CD1c-positive myeloid dendritic cell (primary cell): ENCODE results near the gene RLN3.
"Not testable (repeated sequence)": the region's sequence is repeated elsewhere in the genome, so short reads cannot be mapped to it uniquely, and the experiment has no call there.

Source experiments
- DNase-seq: peaks from one replicate; pipeline ENCODE4 v3.0.0-alpha.2; 2016; ENCODE audit errors: extremely low spot score

Gene RLN3

DNA sequence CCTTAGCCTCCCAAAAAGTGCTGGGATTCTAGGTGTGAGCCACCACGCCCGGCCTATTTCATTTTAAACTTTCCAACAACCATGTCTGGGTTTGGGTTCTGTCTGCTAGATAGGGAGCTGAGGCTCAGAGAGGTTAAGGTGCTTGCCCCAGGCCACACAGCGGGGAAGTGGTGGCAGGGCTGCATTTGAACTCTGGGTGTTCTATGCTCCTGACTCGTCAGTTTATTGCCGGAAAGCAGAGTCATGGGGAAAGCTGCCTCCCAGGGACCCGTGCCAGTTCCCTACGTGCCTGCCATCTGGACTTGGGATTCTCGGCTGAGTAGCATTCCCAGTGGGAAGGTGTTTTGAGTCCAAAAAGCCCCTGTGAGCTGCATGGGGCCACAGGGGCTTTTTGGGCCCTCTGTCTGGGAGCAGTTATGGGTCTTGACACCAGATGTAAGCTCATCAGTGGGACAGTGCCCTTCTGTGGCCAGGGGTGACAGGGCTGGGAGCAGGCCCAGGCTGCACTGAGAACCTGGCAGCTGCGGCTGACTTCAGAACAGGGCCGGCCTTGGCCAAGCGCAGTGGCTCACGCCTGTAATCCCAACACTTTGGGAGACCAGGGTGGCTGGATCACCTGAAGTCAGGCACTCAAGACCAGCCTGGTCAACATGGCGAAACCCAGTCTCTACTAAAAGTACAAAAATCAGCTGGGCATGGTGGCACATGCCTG is 32.8 kb upstream of the RLN3 start:
- DNase-seq = no peak

GRCh38 chr19:13995878-13996765 is 31.8 kb upstream of the RLN3 start:
- no peak for DNase-seq

- DNase-seq = no peak
These were observed 30.9 kb upstream of the RLN3 start for GRCh38 chr19:13996928-13997630.

- DNase-seq = no peak
These were observed 30.4 kb upstream of the RLN3 start for GRCh38 chr19:13997631-13997962.

DNA sequence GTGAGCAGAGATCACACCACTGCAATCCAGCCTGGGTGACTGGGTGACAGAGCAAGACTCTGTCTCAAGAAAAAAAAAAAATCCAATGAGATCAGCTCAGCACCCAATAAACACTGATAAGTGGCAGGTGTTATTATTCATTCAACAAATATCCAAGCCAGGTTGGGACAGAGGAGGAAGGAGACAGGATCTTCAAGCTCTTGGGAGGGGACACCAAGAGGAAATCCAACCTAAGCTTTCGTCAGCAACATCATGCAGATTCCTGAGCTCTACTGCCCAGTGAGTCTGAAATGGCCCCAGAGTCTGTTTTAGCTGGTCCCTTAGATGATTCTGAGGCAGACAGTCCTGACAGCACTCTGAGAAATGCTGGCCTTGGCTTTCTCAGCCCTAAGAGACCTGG is 29.5 kb upstream of the RLN3 start:
- no peak for DNase-seq

DNA sequence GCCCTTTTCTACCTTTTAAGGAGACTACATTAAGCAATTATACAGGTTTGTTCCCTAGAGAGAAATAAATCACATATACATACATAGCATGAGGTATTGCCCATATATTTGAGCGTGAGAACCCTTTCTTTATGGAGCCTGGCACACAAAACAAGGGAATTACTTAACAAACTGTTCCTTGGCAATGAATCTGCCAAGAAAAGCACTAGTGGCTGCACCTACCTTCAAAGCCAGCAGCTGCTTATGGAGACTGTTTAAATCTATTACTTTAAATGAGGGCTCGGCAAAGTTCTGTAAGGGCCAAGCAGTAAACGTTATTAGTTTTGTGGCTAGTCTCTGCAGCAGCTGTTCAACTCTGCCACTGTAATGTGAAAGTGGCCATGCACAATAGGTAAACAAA is 28.9 kb upstream of the RLN3 start:
- no peak for DNase-seq

DNA sequence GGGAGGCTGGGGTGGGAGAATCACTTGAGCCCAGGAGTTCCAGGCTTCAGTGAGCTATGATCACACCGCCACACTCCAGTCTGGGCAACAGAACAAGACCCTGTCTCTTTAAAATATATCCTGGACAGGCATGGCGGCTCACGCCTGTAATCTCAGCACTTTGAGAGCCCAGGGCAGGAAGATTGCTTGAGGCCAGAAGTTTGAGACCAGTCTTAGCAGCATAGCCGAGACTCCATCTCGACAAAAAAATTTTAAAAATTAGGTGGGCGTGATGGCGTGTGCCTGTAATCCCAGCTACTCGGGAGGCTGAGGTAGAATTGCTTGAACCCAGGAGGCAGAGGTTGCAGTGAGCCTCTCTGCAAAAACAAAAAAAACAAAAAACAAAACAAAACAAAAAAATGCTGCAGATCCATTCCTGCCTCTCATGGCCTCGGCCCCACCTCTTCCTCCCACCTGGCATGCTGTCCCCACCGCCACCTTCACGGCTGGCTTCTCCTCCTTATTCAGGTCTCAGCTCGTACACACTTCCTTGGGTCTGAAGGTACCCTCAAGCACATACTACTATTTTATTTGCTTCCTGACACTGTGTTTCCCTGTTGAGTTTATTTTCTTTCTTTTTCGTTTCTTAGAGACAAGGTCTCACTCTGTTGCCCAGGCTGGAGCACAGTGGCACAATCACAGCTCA is 27.1 kb upstream of the RLN3 start:
- no peak for DNase-seq

DNA sequence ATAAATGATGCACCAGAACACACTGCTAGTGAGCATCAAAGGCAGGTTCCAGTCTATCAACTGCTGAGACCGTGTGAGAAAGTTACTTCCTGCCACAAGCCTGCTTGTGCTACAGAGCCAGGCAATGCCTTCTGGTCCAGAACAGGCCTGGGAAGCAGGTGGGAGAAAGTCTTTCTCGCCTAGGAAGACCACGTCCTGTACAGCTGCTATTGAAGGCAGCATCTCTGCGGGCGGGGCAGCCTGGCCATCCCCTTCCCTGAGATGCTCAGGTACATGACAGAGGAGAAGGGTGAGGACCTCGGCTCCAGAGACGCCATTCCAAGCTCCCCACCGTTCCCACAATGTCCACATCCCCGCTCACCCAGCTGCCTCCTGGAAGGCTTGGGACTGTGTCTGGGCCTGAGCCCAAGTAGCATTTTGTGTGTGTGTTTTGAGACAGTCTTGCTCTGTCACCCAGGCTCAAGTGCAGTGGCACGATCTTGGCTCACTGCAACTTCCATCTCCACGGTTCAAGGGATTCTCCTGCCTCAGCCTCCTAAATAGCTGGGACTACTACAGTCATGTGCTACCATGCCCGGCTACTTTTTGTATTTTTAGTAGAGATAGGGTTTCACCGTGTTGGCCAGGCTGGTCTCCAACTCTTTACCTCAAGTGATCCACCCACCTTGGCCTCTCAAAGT is 25.2 kb upstream of the RLN3 start:
- no peak for DNase-seq

DNA sequence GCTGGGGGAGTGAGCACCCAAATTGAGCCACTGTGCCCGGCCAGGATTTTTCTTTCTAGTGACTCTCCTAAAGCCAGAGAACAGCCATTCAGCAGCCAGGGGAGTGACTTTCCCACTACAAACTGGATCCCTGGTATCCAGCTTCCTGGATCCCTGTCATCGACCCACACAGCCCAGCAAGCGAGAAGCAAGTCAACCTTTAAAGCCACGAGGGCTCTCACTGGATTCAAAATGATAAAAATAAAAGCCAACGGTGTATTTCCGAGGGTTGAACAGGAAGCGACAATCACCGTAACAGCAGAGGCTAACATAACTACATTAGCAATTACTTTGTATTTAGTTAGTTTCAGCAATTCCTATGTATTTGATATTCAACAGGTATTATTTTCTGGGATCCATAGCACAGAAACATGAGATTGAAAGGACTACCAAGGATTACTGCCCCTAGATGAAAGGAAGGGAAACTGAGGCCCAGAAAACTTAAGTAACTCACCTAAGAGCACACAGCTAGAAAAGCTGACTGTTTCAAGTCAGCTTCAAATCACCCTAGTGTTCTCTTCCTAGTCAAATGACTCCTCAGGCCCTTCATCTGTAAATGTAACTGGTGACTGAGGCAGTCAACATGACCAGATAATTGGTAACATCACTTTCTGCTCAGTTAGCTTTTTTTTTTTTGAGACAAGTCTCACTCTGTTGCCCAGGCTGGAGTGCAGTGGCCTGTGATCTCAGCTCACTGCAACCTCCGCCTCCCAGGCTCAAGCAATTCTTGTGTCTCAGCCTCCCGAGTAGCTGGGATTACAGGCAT is 24.5 kb upstream of the RLN3 start:
- DNase-seq = no peak

DNA sequence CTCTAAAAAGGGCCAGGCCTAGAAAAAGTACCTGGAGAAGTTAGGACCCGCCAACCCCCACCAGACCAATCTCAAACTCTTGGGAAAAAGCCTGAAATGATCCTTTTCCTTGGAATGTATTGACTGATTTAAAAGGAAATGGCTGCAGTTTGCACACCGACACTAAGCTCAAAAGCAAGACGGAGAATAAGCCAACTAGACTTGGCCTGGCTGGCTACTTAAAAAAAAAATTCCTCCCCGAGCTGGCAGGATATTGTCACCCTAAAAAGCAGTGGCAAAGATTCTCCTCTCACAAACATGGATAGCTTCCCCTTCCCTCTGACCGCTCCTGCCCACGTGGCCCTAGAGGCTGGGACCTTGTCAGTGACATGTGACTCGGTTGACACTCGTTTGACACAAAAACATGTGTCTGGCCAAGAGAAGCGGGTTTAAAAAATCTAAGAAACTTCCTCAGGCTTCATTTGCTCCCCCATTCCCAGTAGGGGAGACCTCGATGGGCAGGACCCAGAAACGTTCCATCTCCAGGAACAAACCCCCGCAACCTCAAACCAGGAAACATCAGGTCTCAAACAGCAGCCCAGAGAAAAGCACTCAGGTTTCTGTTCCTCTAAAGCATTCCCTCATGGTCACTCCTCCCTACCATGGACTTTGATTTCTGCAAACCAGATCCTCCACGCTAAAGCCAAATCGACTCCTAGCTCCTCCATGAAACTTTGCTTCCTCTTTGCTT is 23.2 kb upstream of the RLN3 start:
- DNase-seq = peak; percentile 95

- DNase-seq = peak; percentile 93
These were observed 22.4 kb upstream of the RLN3 start for GRCh38 chr19:14005349-14006084.

- DNase-seq = peak; percentile 99
These were observed 21.7 kb upstream of the RLN3 start, which contains the start of gene RFX1 for GRCh38 chr19:14006085-14006765. Gene RFX1, minus strand, starts transcription at chr19:14006320. Its CDS starts 12,477 bp downstream, at chr19:13993843.

- DNase-seq = no peak
These were observed 21.0 kb upstream of the RLN3 start for GRCh38 chr19:14006766-14007562.

GRCh38 chr19:14012378-14012915 is 15.5 kb upstream of the RLN3 start:
- no peak for DNase-seq

- DNase-seq = no peak
These were observed 12.4 kb upstream of the RLN3 start for GRCh38 chr19:14015524-14016035.

DNA sequence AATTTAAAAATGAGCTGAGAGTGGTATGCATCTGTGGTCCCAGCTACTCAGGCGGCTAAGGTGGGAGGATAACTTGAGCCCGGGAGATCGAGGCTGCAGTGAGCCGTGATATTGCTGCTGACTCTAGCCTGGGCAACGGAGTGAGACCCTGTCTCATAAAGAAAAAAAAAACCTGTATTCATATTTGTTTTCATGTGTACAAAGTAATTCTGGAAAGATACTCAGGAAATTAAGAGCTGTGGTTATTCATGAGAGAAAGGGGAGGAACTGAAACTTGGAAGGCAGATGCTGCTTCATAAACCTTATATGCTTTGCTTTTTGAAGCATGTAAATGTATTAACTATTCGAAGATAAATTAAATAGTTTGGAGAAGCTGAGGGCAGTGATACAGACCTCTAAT is 8.8 kb upstream of the RLN3 start:
- DNase-seq = peak; percentile 61

DNA sequence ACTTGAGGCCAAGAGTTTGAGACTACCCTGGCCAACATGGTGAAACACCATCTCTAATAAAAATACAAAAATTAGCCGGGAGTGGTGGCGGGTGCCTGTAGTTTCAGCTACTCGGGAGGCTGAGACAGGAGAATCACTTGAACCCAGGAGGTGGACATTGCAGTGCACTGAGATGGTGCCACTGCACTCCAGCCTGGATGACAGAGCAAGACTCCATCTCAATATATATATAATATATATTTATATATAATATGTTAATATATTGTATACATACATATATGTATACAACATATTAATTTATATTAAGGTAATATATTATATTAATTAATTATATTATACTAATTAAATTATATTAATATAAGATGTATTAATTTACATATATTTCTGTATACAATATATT is 8.2 kb upstream of the RLN3 start:
- DNase-seq = not testable (repeated sequence)
